Upper lobe of left lung (tissue), 4 donors: ENCODE results near the gene LPIN1.

Experiments used
- CTCF ChIP-seq, 6 experiments: fragments of 450-650 bp in 4 of 6; fragments of 200-600 bp in 2 of 6; sonication (generic) in 2 of 6; IDR thresholded peaks; one replicate each; pipeline ENCODE4 v1.5.1; 2016 to 2019; ENCODE audit warnings: antibody characterized with exemption in 6 of 6
- EP300 ChIP-seq, 4 donors: sonication (generic); formaldehyde crosslinking; IDR thresholded peaks; one replicate each; pipeline ENCODE4 v1.5.1; 2017; ENCODE audit warnings: antibody characterized with exemption in 4 of 4, control low read depth in 2 of 4
- POLR2A ChIP-seq, 4 donors: fragments of 450-650 bp; IDR thresholded peaks; one replicate each; pipeline ENCODE4 v1.5.1; 2016 to 2017; ENCODE audit warnings: antibody characterized with exemption in 4 of 4, mild to moderate bottlenecking in 2 of 4

- TF ChIP-seq CTCF (IDR thresholded peaks at IDR 0.05) (no peak), POLR2A (IDR thresholded peaks at IDR 0.05) (no peak), EP300 (IDR thresholded peaks at IDR 0.05) (no peak)
Observed at GRCh38 chr2:11752906-11753305, 6.5 kb downstream of the LPIN1 start.
